Psoas muscle (tissue), 8 donors: ENCODE results near the gene AQP4. TPM values are rescaled to one million over a fixed set of nuclear protein-coding genes. Genes with fewer than 3 reads are reported as not detected.

Experiments
- ATAC-seq, 4 donors: fragments of 200-7000 bp; cut with Tn5 transposase; one replicate each; pipeline ENCODE4 v1.9.1; 2020; ENCODE audit warnings: moderate library complexity in 3 of 4, mild to moderate bottlenecking in 2 of 4
- DNase-seq, 2 donors: peaks; one replicate each; pipeline ENCODE4 v3.0.0-alpha.2; 2020
- H3K27ac ChIP-seq: fragments of 200-600 bp; one replicate; pipeline ENCODE4 v1.8.0; 2022
- H3K27me3 ChIP-seq, 3 donors: fragments of 200-600 bp in 1 of 3; one replicate each; pipeline versions ENCODE4 v1.6.1 to v1.8.0; 2013 to 2022; ENCODE audit warnings: low read length in 2 of 3, mild to moderate bottlenecking in 2 of 3, moderate library complexity in 1 of 3; ENCODE audit not compliant: insufficient read depth in 3 of 3
- H3K36me3 ChIP-seq, 2 donors: fragments of 200-600 bp in 1 of 2; one replicate each; pipeline versions ENCODE4 v1.6.1 to v1.8.0; 2013 to 2022; ENCODE audit warnings: low read depth in 1 of 2, mild to moderate bottlenecking in 1 of 2, moderate library complexity in 1 of 2; ENCODE audit not compliant: insufficient read depth in 1 of 2
- H3K4me1 ChIP-seq: fragments of 200-600 bp; one replicate; pipeline ENCODE4 v1.8.0; 2022
- H3K4me3 ChIP-seq: fragments of 200-600 bp; one replicate; pipeline ENCODE4 v1.8.0; 2022; ENCODE audit warnings: mild to moderate bottlenecking
- H3K9me3 ChIP-seq: fragments of 200-600 bp; one replicate; pipeline ENCODE4 v1.8.0; 2022
- CTCF ChIP-seq: fragments of 200-600 bp; IDR thresholded peaks from one replicate; pipeline ENCODE4 v1.8.0; 2022; ENCODE audit warnings: antibody characterized with exemption
- WGBS, 3 donors: extraction: QIAGEN DNeasy Blood & Tissue Kit; methylation state at CpG; one replicate each; pipeline versions ENCODE4 v1.1.6 to v1.1.7; 2013; 5-methylcytosine and 5-hydroxymethylcytosine counted together
- intact Hi-C, 2 donors: fragments of 100-400 bp; cut with DNase I; formaldehyde crosslinking; loops; one replicate each; pipeline versions ENCODE4 v1.11.0 to v1.14.2; 2022
- polyA plus RNA-seq, 3 donors: library from polyadenylated mRNA; stranded (reverse); fragments of 200-250 nt; gene quantifications; one replicate each; pipeline ENCODE4 v1.2.3, GENCODE V29; 2013
- total RNA-seq, 4 donors: library from RNA; stranded (reverse); fragmentation: NEBNext Ultra II Directional in 2 of 4; extraction: Animal tissue kit (Norgen Biotek cat#: 25700) in 2 of 4; gene quantifications; one replicate each; pipeline versions ENCODE4 v1.2.1 to v1.2.4, GENCODE V29; 2021 to 2023
- donor health status: healthy with polysubstance abuse.
- donor health status: DM: no; HTN: no; CAD: no; lungs with moderate emphysema.
- donor health status: Bipolar disorder and iron deficiency.
- donor health status: healthy.
- donor health status: DM: yes; HTN: yes; CAD: no.
- donor health status: DM: no; HTN: no; CAD: no.
- donor health status: DM: no; HTN: no; CAD: no.
- donor health status: DM: yes; HTN: yes; CAD: no.

AQP4 gene
- total and polyA plus RNA-seq, 7 donors = 5.3 to 27.1 (median 10.4) TPM

GRCh38 chr18:26839609-26840008, 25.9 kb downstream of the AQP4 start:
- ATAC-seq = no peak
- H3K27me3 ChIP-seq = no peaks in the 10 kb centered on the region
- H3K36me3 ChIP-seq = no peaks in the 10 kb centered on the region
- H3K27ac ChIP-seq = no peak overlapping the region
- H3K9me3 ChIP-seq = no peaks in the 10 kb centered on the region
- TF ChIP-seq CTCF = no peak
- 56 to 70% (median 60%) methylated on average over 2 of the region's 2 CpGs for WGBS, 3 donors
- intact Hi-C loops = no loop called here
- no peak overlapping the region for H3K4me3 ChIP-seq
- DNase-seq = no peak
- H3K4me1 ChIP-seq = no peaks in the 10 kb centered on the region

- intact Hi-C loops = no loop called here
- H3K27me3 ChIP-seq = no peaks in the 10 kb centered on the region
- H3K36me3 ChIP-seq = no peaks in the 10 kb centered on the region
- no peak for TF ChIP-seq CTCF
- WGBS, 3 donors = 93 to 98% (median 98%) methylated on average over 11 of the region's 11 CpGs
- H3K4me3 ChIP-seq = no peak overlapping the region
- H3K27ac ChIP-seq = no peak overlapping the region
- ATAC-seq (no peak), DNase-seq (no peak)
- no peaks in the 10 kb centered on the region for H3K9me3 ChIP-seq
- H3K4me1 ChIP-seq = no peaks in the 10 kb centered on the region
These were observed 33.2 kb downstream of the AQP4 start for GRCh38 chr18:26832302-26832701.

- Histone ChIP-seq H3K27ac (no peak overlapping the region), H3K27me3 (no peaks in the 10 kb centered on the region), H3K4me3 (no peak overlapping the region), H3K36me3 (no peaks in the 10 kb centered on the region), H3K9me3 (no peaks in the 10 kb centered on the region), H3K4me1 (no peaks in the 10 kb centered on the region)
- DNase-seq (no peak), ATAC-seq (no peak)
- 54 to 60% (median 58%) methylated on average over 3 of the region's 3 CpGs for WGBS, 3 donors
- intact Hi-C loops = no loop called here
- TF ChIP-seq CTCF = no peak
These were observed 37.9 kb downstream of the AQP4 start for GRCh38 chr18:26827581-26827980.

- no peak for TF ChIP-seq CTCF
- no peak for DNase-seq
- no peak for ATAC-seq
- intact Hi-C loops = no loop called here
- H3K27ac ChIP-seq = no peak overlapping the region
- no peaks in the 10 kb centered on the region for H3K27me3 ChIP-seq
- H3K4me1 ChIP-seq = no peaks in the 10 kb centered on the region
- WGBS, 3 donors = 23 to 32% (median 24%) methylated on average over 6 of the region's 6 CpGs
- no peak overlapping the region for H3K4me3 ChIP-seq
- no peaks in the 10 kb centered on the region for H3K9me3 ChIP-seq
- H3K36me3 ChIP-seq = no peaks in the 10 kb centered on the region
These were observed 38.8 kb downstream of the AQP4 start for GRCh38 chr18:26826656-26827235.

- no peaks in the 10 kb centered on the region for H3K36me3 ChIP-seq
- no peak for TF ChIP-seq CTCF
- no peaks in the 10 kb centered on the region for H3K27me3 ChIP-seq
- intact Hi-C loops = loop anchor here in 1 of 2 donors (5.0 kb wide), 1 partner anchor 171 kb away; no protein-coding TSS in a partner anchor
- DNase-seq (no peak), ATAC-seq (no peak)
- no peak overlapping the region for H3K27ac ChIP-seq
- H3K4me3 ChIP-seq = no peak overlapping the region
- WGBS, 3 donors = 86 to 93% (median 90%) methylated on average over 1 of the region's 1 CpG
- peaks cover 20% of the 10 kb centered on the region for H3K9me3 ChIP-seq
- H3K4me1 ChIP-seq = no peaks in the 10 kb centered on the region
These were observed 44.3 kb downstream of the AQP4 start for GRCh38 chr18:26821181-26821580.
